ENCODE results near the gene TMC8.

- TF ChIP-seq EZH2 (IDR thresholded peaks at IDR 0.05) = no peak
- TF ChIP-seq POLR2AphosphoS5 (IDR thresholded peaks at IDR 0.05; ENCODE audit: borderline replicate concordance, low read depth, low read length) = no peak
These were observed 7.7 kb upstream of the TMC8 start for GRCh38 chr17:78122931-78123249.
